ENCODE results near the gene TOGARAM1.

Gene TOGARAM1

GRCh38 chr14:44968714-44969113, 6.7 kb downstream of the TOGARAM1 start:
- no peak for TF ChIP-seq CTCF (IDR thresholded peaks at IDR 0.05; ENCODE audit: low read depth, low read length)
- DNase-seq (ENCODE audit: low read depth, low spot score): no peak
- in situ Hi-C loops (cut with HindIII; ENCODE audit: low sequenced_read_pairs): no loop called here
- no peak overlapping the region for H3K4me3 ChIP-seq (ENCODE audit: low read depth, low read length)

GRCh38 chr14:44970907-44971306, 8.9 kb downstream of the TOGARAM1 start:
- in situ Hi-C loops (cut with HindIII; ENCODE audit: low sequenced_read_pairs): no loop called here
- no peak for DNase-seq (ENCODE audit: low read depth, low spot score)
- no peak overlapping the region for H3K4me3 ChIP-seq (ENCODE audit: low read depth, low read length)
- no peak for TF ChIP-seq CTCF (IDR thresholded peaks at IDR 0.05; ENCODE audit: low read depth, low read length)

GRCh38 chr14:44971459-44971858, 9.5 kb downstream of the TOGARAM1 start:
- in situ Hi-C loops (cut with HindIII; ENCODE audit: low sequenced_read_pairs): no loop called here
- TF ChIP-seq CTCF (IDR thresholded peaks at IDR 0.05; ENCODE audit: low read depth, low read length): no peak
- DNase-seq (ENCODE audit: low read depth, low spot score): no peak
- no peak overlapping the region for H3K4me3 ChIP-seq (ENCODE audit: low read depth, low read length)

GRCh38 chr14:44979273-44979672, 17.3 kb downstream of the TOGARAM1 start:
- no peak overlapping the region for H3K4me3 ChIP-seq (ENCODE audit: low read depth, low read length)
- no peak for TF ChIP-seq CTCF (IDR thresholded peaks at IDR 0.05; ENCODE audit: low read depth, low read length)
- no peak for DNase-seq (ENCODE audit: low read depth, low spot score)
- in situ Hi-C loops (cut with HindIII; ENCODE audit: low sequenced_read_pairs): no loop called here

GRCh38 chr14:44979740-44980356, 17.9 kb downstream of the TOGARAM1 start:
- no peak for TF ChIP-seq CTCF (IDR thresholded peaks at IDR 0.05; ENCODE audit: low read depth, low read length)
- DNase-seq (ENCODE audit: low read depth, low spot score): no peak
- in situ Hi-C loops (cut with HindIII; ENCODE audit: low sequenced_read_pairs): no loop called here
- H3K4me3 ChIP-seq (ENCODE audit: low read depth, low read length): no peak overlapping the region

GRCh38 chr14:44981198-44981597, 19.2 kb downstream of the TOGARAM1 start:
- no peak for DNase-seq (ENCODE audit: low read depth, low spot score)
- in situ Hi-C loops (cut with HindIII; ENCODE audit: low sequenced_read_pairs): no loop called here
- TF ChIP-seq CTCF (IDR thresholded peaks at IDR 0.05; ENCODE audit: low read depth, low read length): no peak
- no peak overlapping the region for H3K4me3 ChIP-seq (ENCODE audit: low read depth, low read length)

GRCh38 chr14:44982594-44982993, 20.6 kb downstream of the TOGARAM1 start:
- no peak overlapping the region for H3K4me3 ChIP-seq (ENCODE audit: low read depth, low read length)
- no peak for TF ChIP-seq CTCF (IDR thresholded peaks at IDR 0.05; ENCODE audit: low read depth, low read length)
- in situ Hi-C loops (cut with HindIII; ENCODE audit: low sequenced_read_pairs): no loop called here
- DNase-seq (ENCODE audit: low read depth, low spot score): no peak
